Prostate gland (tissue), 2 donors: ENCODE data around the gene LSS. TPM values are rescaled to one million over a fixed set of nuclear protein-coding genes. Genes with fewer than 3 reads are reported as not detected.
"Not testable (repeated sequence)": the region's sequence is repeated elsewhere in the genome, so short reads cannot be mapped to it uniquely, and the experiment has no call there.

Experiments
- DNase-seq: peaks from one replicate; pipeline ENCODE4 v3.0.0-alpha.2; 2019; ENCODE audit warnings: low spot score
- H3K27ac ChIP-seq, 2 donors: fragments of 200-600 bp; sonication (generic); 2 replicates each; pipeline ENCODE4 v1.5.1; 2017 to 2019
- H3K27me3 ChIP-seq: fragments of 200-600 bp; sonication (generic); replicated peaks from 2 replicates; pipeline ENCODE4 v1.5.1; 2019; ENCODE audit not compliant: insufficient read depth
- H3K36me3 ChIP-seq, 2 donors: fragments of 200-600 bp; sonication (generic); 1 replicate in 1 of 2; 2 replicates in 1 of 2; pipeline versions ENCODE4 v1.5.1 to v1.8.1; 2017 to 2019
- H3K4me1 ChIP-seq: fragments of 200-600 bp; sonication (generic); replicated peaks from 2 replicates; pipeline ENCODE4 v1.5.1; 2019
- H3K4me3 ChIP-seq, 2 donors: fragments of 200-600 bp; sonication (generic); 2 replicates each; pipeline ENCODE4 v1.5.1; 2017 to 2019
- H3K9me3 ChIP-seq: fragments of 200-600 bp; sonication (generic); 2 replicates; pipeline ENCODE4 v1.5.1; 2017
- CTCF ChIP-seq, 4 experiments: fragments of 200-600 bp in 2 of 4; fragments of 450-650 bp in 2 of 4; sonication (generic) in 2 of 4; IDR thresholded peaks; 1 replicate in 3 of 4; 2 replicates in 1 of 4; pipeline ENCODE4 v1.5.1; 2016 to 2019; ENCODE audit warnings: antibody characterized with exemption in 4 of 4, mild to moderate bottlenecking in 2 of 4, moderate library complexity in 2 of 4
- POLR2A ChIP-seq: fragments of 450-650 bp; IDR thresholded peaks from one replicate; pipeline ENCODE4 v1.6.1; 2016; ENCODE audit warnings: antibody characterized with exemption, mild to moderate bottlenecking
- POLR2AphosphoS5 ChIP-seq: sonication (generic); formaldehyde crosslinking; IDR thresholded peaks from one replicate; pipeline ENCODE4 v1.6.1; 2017; ENCODE audit warnings: antibody characterized with exemption
- WGBS: methylation state at CpG from one replicate; pipeline ENCODE4 v1.1.5; 2018; 5-methylcytosine and 5-hydroxymethylcytosine counted together
- intact Hi-C: fragments of 100-400 bp; cut with DNase I; formaldehyde crosslinking; loops from one replicate; pipeline ENCODE4 v1.14.2; 2022
- total RNA-seq, 2 donors: library from RNA; depleted of rRNA; stranded (reverse); fragments of >200 nt; gene quantifications; one replicate each; pipeline ENCODE4 v1.1.0, GENCODE V29; 2016

LSS gene
- total RNA-seq, 2 donors from 2014 or later: 95.5 to 145 TPM

GRCh38 chr21:46149205-46149901, 79.2 kb downstream of the LSS start:
- Histone ChIP-seq H3K27me3 (no peaks in the 10 kb centered on the region), H3K4me1 (no peaks in the 10 kb centered on the region), H3K9me3 (no peaks in the 10 kb centered on the region), H3K27ac (peak overlapping the region in 1 of 2 donors; percentile 27), H3K36me3 (no peaks in the 10 kb centered on the region), H3K4me3 (no peak overlapping the region)
- intact Hi-C loops: loop anchor here (10.0 kb wide), 1 partner anchor 135 kb away; the partner anchor contains the start of genes MCM3AP and YBEY
- 88% methylated on average over 22 of the region's 22 CpGs for WGBS
- no peak for DNase-seq
- TF ChIP-seq POLR2A (no peak), CTCF (IDR thresholded peaks at IDR 0.05) (no peak), POLR2AphosphoS5 (no peak)

GRCh38 chr21:46148106-46148505, 80.5 kb downstream of the LSS start:
- no peak for TF ChIP-seq POLR2A
- TF ChIP-seq POLR2AphosphoS5: no peak
- no peak for TF ChIP-seq CTCF (IDR thresholded peaks at IDR 0.05)
- Histone ChIP-seq H3K9me3 (no peaks in the 10 kb centered on the region), H3K36me3 (no peaks in the 10 kb centered on the region), H3K27me3 (no peaks in the 10 kb centered on the region), H3K4me3 (no peak overlapping the region), H3K4me1 (no peaks in the 10 kb centered on the region), H3K27ac (peak overlapping the region in 1 of 2 donors; percentile 50)
- DNase-seq: no peak
- 80% methylated on average over 11 of the region's 11 CpGs for WGBS
- intact Hi-C loops: loop anchor here (10.0 kb wide), 1 partner anchor 137 kb away; the partner anchor contains the start of genes MCM3AP and YBEY

- not testable (repeated sequence) for H3K36me3 ChIP-seq, H3K27me3 ChIP-seq, H3K4me1 ChIP-seq, H3K4me3 ChIP-seq, H3K9me3 ChIP-seq
- peak; percentile 13 to 61 (median 56) for TF ChIP-seq CTCF (IDR thresholded peaks at IDR 0.05)
- WGBS: 85% methylated on average over 12 of the region's 12 CpGs
- intact Hi-C loops: loop anchor here (10.0 kb wide), 1 partner anchor 137 kb away; the partner anchor contains the start of genes MCM3AP and YBEY
- peak; percentile 57 for DNase-seq
- H3K27ac ChIP-seq: peak overlapping the region in 1 of 2 donors; percentile 50
Observed at GRCh38 chr21:46147429-46147828, 81.1 kb downstream of the LSS start.

GRCh38 chr21:46146856-46147255, 81.7 kb downstream of the LSS start:
- TF ChIP-seq POLR2AphosphoS5: no peak
- TF ChIP-seq CTCF (IDR thresholded peaks at IDR 0.05): no peak
- TF ChIP-seq POLR2A: no peak
- no peak overlapping the region for H3K4me3 ChIP-seq
- intact Hi-C loops: loop anchor here (10.0 kb wide), 1 partner anchor 138 kb away; the partner anchor contains the start of genes MCM3AP and YBEY
- no peaks in the 10 kb centered on the region for H3K27me3 ChIP-seq
- H3K9me3 ChIP-seq: no peaks in the 10 kb centered on the region
- H3K27ac ChIP-seq: peak overlapping the region; percentile 28 to 50
- no peak for DNase-seq
- no peaks in the 10 kb centered on the region for H3K4me1 ChIP-seq
- no peaks in the 10 kb centered on the region for H3K36me3 ChIP-seq
- 56% methylated on average over 14 of the region's 14 CpGs for WGBS
